Measurements from ENCODE around the gene KRTAP10-7. TPM values are rescaled to one million over a fixed set of nuclear protein-coding genes. Genes with fewer than 3 reads are reported as not detected.

The KRTAP10-7 gene
- polyA plus RNA-seq, 1 experiment = not detected

DNA sequence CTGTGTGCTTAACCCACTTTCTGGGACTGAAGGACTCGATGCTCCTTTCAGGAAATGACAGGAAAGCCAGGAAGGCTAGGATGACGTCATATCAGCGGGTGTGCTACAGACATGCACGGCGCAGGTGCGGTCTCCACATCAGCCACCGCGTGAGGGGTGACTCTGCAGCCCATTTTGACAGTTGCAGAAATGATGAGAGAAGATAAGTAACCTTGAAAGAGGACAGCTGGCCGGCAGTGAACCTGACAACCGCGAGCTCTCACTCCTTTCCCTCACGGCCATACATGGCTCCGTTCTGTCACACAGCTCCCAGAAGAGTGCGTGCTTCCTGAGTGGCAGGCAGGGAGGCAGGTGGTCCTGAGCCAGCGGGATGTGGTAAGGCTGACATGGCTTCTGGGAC, 18.3 kb upstream of the KRTAP10-7 start:
- Histone ChIP-seq H3K36me3 (ENCODE audit: control insufficient read depth, insufficient read depth, low read length) (no peaks in the 10 kb centered on the region), H3K27me3 (ENCODE audit: control insufficient read depth, insufficient read depth, low read length) (no peaks in the 10 kb centered on the region), H3K4me3 (ENCODE audit: low read depth, low read length) (no peak overlapping the region)
- ChIA-PET CTCF (no interaction called here), POLR2A (no interaction called here)
- TF ChIP-seq CTCF (IDR thresholded peaks at IDR 0.05; ENCODE audit: insufficient read depth, low read depth, low read length) = no peak
- DNase-seq (ENCODE audit: low read depth) = no peak

DNA sequence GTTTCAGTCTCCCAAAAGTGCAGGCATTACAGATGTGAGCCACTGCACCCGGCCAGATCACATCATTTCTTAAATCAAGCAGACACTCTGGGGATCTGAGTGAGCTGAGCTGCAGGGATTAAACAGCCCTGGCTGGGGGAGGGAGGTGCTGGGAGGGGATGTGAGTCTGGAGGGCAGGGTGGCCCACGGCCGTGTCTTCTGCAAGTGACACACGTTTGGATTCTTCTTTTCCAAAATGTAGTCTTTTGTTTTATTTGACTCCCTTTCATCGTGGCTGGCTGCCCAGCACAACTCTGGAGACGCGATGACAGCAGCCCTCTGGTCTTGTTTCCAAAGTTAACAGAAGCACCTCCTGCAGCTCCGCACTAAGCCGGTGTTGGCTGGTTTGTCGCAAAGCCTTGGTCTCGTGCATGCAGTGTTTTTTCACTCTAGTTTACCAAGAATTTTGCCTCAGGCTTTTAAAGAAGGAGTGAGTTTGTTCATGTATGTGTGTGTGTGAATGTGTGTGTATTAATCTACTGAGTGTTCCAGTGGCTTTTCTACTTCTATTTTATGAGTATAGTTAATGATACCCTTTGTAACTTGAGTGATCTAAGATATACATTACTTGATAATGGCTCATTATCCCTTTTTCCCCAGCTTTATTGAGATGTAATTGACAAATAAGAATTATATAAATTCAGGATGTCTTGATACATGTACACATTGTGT, 17.2 kb upstream of the KRTAP10-7 start:
- CTCF ChIA-PET = no interaction called here
- no peak overlapping the region for H3K4me3 ChIP-seq (ENCODE audit: low read depth, low read length)
- no peaks in the 10 kb centered on the region for H3K27me3 ChIP-seq (ENCODE audit: control insufficient read depth, insufficient read depth, low read length)
- H3K36me3 ChIP-seq (ENCODE audit: control insufficient read depth, insufficient read depth, low read length) = no peaks in the 10 kb centered on the region
- no peak for TF ChIP-seq CTCF (IDR thresholded peaks at IDR 0.05; ENCODE audit: insufficient read depth, low read depth, low read length)
- POLR2A ChIA-PET = no interaction called here
- DNase-seq (ENCODE audit: low read depth) = no peak

DNA sequence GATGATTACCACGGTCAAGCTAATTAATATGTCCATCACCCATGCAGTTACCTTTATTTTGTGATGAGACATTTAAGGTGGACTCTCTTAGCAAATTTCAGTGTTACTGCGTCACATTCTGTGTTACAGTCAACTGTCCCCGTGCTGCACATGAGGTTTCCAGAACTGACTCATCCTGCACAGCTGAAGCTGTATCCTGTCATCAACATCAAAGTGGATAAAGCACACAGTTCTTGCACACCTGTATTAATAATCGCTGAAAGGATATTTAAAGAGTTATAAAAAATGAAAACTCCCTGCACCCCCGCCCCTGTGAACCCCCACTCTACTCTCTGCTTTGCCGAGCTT, 16.6 kb upstream of the KRTAP10-7 start:
- TF ChIP-seq CTCF (IDR thresholded peaks at IDR 0.05; ENCODE audit: insufficient read depth, low read depth, low read length) = no peak
- POLR2A ChIA-PET = no interaction called here
- no peaks in the 10 kb centered on the region for H3K36me3 ChIP-seq (ENCODE audit: control insufficient read depth, insufficient read depth, low read length)
- CTCF ChIA-PET = no interaction called here
- H3K4me3 ChIP-seq (ENCODE audit: low read depth, low read length) = no peak overlapping the region
- no peaks in the 10 kb centered on the region for H3K27me3 ChIP-seq (ENCODE audit: control insufficient read depth, insufficient read depth, low read length)
- no peak for DNase-seq (ENCODE audit: low read depth)

DNA sequence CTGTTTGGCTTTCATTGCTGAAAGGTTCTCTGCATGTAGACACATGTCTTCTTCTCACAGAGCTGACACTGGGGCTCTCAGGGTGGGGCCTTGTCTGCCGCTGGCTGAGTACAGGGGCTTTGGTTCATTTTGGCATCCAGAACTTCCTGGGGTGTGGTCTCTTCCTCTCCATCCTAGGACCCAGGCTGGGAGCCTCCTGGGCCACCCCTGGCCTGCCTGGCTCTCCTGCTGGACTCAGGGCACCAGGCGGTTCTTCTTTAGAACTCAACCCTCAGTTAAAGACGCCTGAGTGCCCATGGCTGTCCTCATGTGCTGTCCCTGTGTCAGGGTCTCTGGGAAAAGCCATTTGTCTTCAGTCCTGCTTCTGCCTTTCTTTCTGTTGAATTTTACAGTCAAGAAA, 14.5 kb upstream of the KRTAP10-7 start:
- CTCF ChIA-PET = no interaction called here
- no peak for DNase-seq (ENCODE audit: low read depth)

GRCh38 chr21:44589094-44589493, 11.3 kb upstream of the KRTAP10-7 start:
- Histone ChIP-seq H3K4me3 (ENCODE audit: low read depth, low read length) (no peak overlapping the region), H3K27me3 (ENCODE audit: control insufficient read depth, insufficient read depth, low read length) (peaks cover 4% of the 10 kb centered on the region; the same call in 1 of the 2 replicates), H3K36me3 (ENCODE audit: control insufficient read depth, insufficient read depth, low read length) (no peaks in the 10 kb centered on the region)
- TF ChIP-seq CTCF (IDR thresholded peaks at IDR 0.05; ENCODE audit: insufficient read depth, low read depth, low read length) = no peak
- DNase-seq (ENCODE audit: low read depth) = no peak
- ChIA-PET CTCF (no interaction called here), POLR2A (no interaction called here)

More for the DNA sequence above, 14.5 kb upstream of the KRTAP10-7 start:
- Histone ChIP-seq H3K4me3 (ENCODE audit: low read depth, low read length) (no peak overlapping the region), H3K27me3 (ENCODE audit: control insufficient read depth, insufficient read depth, low read length) (no peaks in the 10 kb centered on the region), H3K36me3 (ENCODE audit: control insufficient read depth, insufficient read depth, low read length) (no peaks in the 10 kb centered on the region)
- POLR2A ChIA-PET = no interaction called here
- TF ChIP-seq CTCF (IDR thresholded peaks at IDR 0.05; ENCODE audit: insufficient read depth, low read depth, low read length) = no peak
